ENCODE data around the gene NWD2.
"Not testable (repeated sequence)": the region's sequence is repeated elsewhere in the genome, so short reads cannot be mapped to it uniquely, and the experiment has no call there.

Gene NWD2

GRCh38 chr4:37244583-37245390, at the start of gene NWD2:
Gene NWD2 (plus strand): TSS chr4:37244743. CDS start chr4:37245068, 325 bp downstream.
- no peak for DNase-seq (ENCODE audit: low read depth)

- no peak for DNase-seq (ENCODE audit: low read depth)
Observed at GRCh38 chr4:37197899-37198298, 46.6 kb upstream of the NWD2 start.

- not testable (repeated sequence) for DNase-seq (ENCODE audit: low read depth)
Observed at GRCh38 chr4:37204740-37205139, 39.8 kb upstream of the NWD2 start.

GRCh38 chr4:37216209-37216608, 28.3 kb upstream of the NWD2 start:
- DNase-seq (ENCODE audit: low read depth), result no peak

- DNase-seq (ENCODE audit: low read depth), result no peak
Observed at GRCh38 chr4:37219242-37219641, 25.3 kb upstream of the NWD2 start.

GRCh38 chr4:37219990-37220389, 24.6 kb upstream of the NWD2 start:
- no peak for DNase-seq (ENCODE audit: low read depth)

GRCh38 chr4:37220685-37221084, 23.9 kb upstream of the NWD2 start:
- DNase-seq (ENCODE audit: low read depth), result no peak

- no peak for DNase-seq (ENCODE audit: low read depth)
Observed at GRCh38 chr4:37223732-37224131, 20.8 kb upstream of the NWD2 start.

GRCh38 chr4:37224854-37225253, 19.7 kb upstream of the NWD2 start:
- no peak for DNase-seq (ENCODE audit: low read depth)

GRCh38 chr4:37225778-37226177, 18.8 kb upstream of the NWD2 start:
- DNase-seq (ENCODE audit: low read depth), result no peak

GRCh38 chr4:37232315-37232714, 12.2 kb upstream of the NWD2 start:
- no peak for DNase-seq (ENCODE audit: low read depth)

GRCh38 chr4:37236165-37236564, 8.4 kb upstream of the NWD2 start:
- DNase-seq (ENCODE audit: low read depth), result no peak

GRCh38 chr4:37241647-37242046, 2.9 kb upstream of the NWD2 start:
- DNase-seq (ENCODE audit: low read depth), result no peak

GRCh38 chr4:37243051-37243450, 1.5 kb upstream of the NWD2 start:
- DNase-seq (ENCODE audit: low read depth), result no peak

- no peak for DNase-seq (ENCODE audit: low read depth)
Observed at GRCh38 chr4:37243722-37244582, 591 bp upstream of the NWD2 start.

GRCh38 chr4:37245391-37245954, 930 bp downstream of the NWD2 start:
- DNase-seq (ENCODE audit: low read depth), result no peak

- DNase-seq (ENCODE audit: low read depth), result no peak
Observed at GRCh38 chr4:37246891-37247290, 2.3 kb downstream of the NWD2 start.

GRCh38 chr4:37258221-37258620, 13.7 kb downstream of the NWD2 start:
- no peak for DNase-seq (ENCODE audit: low read depth)

- no peak for DNase-seq (ENCODE audit: low read depth)
Observed at GRCh38 chr4:37268319-37268718, 23.8 kb downstream of the NWD2 start.

- DNase-seq (ENCODE audit: low read depth), result no peak
Observed at GRCh38 chr4:37279121-37279520, 34.6 kb downstream of the NWD2 start.

- no peak for DNase-seq (ENCODE audit: low read depth)
Observed at GRCh38 chr4:37279894-37280592, 35.5 kb downstream of the NWD2 start.

GRCh38 chr4:37299468-37299867, 54.9 kb downstream of the NWD2 start:
- no peak for DNase-seq (ENCODE audit: low read depth)

All from activated T-cell treated with anti-CD3 and anti-CD28 coated beads for 1 hour (primary cell).